HEK293 (cell line): ENCODE data around the gene C6orf89.

Source experiments
- AEBP2 ChIP-seq: fragments of 450-650 bp; formaldehyde crosslinking; IDR thresholded peaks from 2 replicates; pipeline ENCODE4 v1.5.1; 2016; ENCODE audit warnings: missing biosample characterization, missing genetic modification characterization, borderline replicate concordance
- GLI2 ChIP-seq: fragments of 450-650 bp; formaldehyde crosslinking; IDR thresholded peaks from 2 replicates; pipeline ENCODE4; 2017; ENCODE audit warnings: missing biosample characterization, missing genetic modification characterization, low read depth, borderline replicate concordance
- GLI4 ChIP-seq: fragments of 450-650 bp; formaldehyde crosslinking; IDR thresholded peaks from 2 replicates; pipeline ENCODE4 v1.5.1; 2016; ENCODE audit warnings: missing biosample characterization, missing genetic modification characterization
- KLF7 ChIP-seq: fragments of 450-650 bp; formaldehyde crosslinking; IDR thresholded peaks from 2 replicates; pipeline ENCODE4 v1.5.1; 2016; ENCODE audit warnings: missing biosample characterization, missing genetic modification characterization, borderline replicate concordance
- PRDM2 ChIP-seq: fragments of 450-650 bp; formaldehyde crosslinking; IDR thresholded peaks from 2 replicates; pipeline ENCODE4 v1.5.1; 2016; ENCODE audit warnings: missing biosample characterization, missing genetic modification characterization, borderline replicate concordance
- ZBTB11 ChIP-seq: fragments of 450-650 bp; formaldehyde crosslinking; conservative IDR thresholded peaks from 2 replicates; pipeline ENCODE4 v1.5.1; 2016; ENCODE audit warnings: low read depth, missing biosample characterization, missing genetic modification characterization
- ZNF132 ChIP-seq: fragments of 450-650 bp; formaldehyde crosslinking; IDR thresholded peaks from 2 replicates; pipeline ENCODE4 v1.5.1; 2017; ENCODE audit warnings: missing biosample characterization, missing genetic modification characterization, borderline replicate concordance
- ZNF169 ChIP-seq: fragments of 450-650 bp; formaldehyde crosslinking; IDR thresholded peaks from 2 replicates; pipeline ENCODE4 v1.5.1; 2016; ENCODE audit warnings: missing biosample characterization, missing genetic modification characterization
- ZNF24 ChIP-seq: fragments of 450-650 bp; formaldehyde crosslinking; IDR thresholded peaks from 2 replicates; pipeline ENCODE4 v1.5.1; 2016; ENCODE audit warnings: missing biosample characterization, missing genetic modification characterization
- ZNF280C ChIP-seq: fragments of 450-650 bp; formaldehyde crosslinking; IDR thresholded peaks from 2 replicates; pipeline ENCODE4 v1.5.1; 2016; ENCODE audit warnings: missing biosample characterization, missing genetic modification characterization
- ZNF302 ChIP-seq: fragments of 450-650 bp; formaldehyde crosslinking; IDR thresholded peaks from 2 replicates; pipeline ENCODE4 v1.5.1; 2016; ENCODE audit warnings: missing biosample characterization, missing genetic modification characterization, low read depth
- ZNF354C ChIP-seq: fragments of 450-650 bp; formaldehyde crosslinking; IDR thresholded peaks from 2 replicates; pipeline ENCODE4 v1.5.1; 2016; ENCODE audit warnings: missing biosample characterization, missing genetic modification characterization, low read depth, borderline replicate concordance
- ZNF391 ChIP-seq: fragments of 450-650 bp; formaldehyde crosslinking; IDR thresholded peaks from 2 replicates; pipeline ENCODE4 v1.5.1; 2016; ENCODE audit warnings: low read depth, missing biosample characterization, missing genetic modification characterization, borderline replicate concordance
- ZNF398 ChIP-seq: fragments of 450-650 bp; formaldehyde crosslinking; IDR thresholded peaks from 2 replicates; pipeline ENCODE4 v1.5.1; 2017; ENCODE audit warnings: missing biosample characterization, missing genetic modification characterization
- ZNF555 ChIP-seq: fragments of 450-650 bp; formaldehyde crosslinking; conservative IDR thresholded peaks from 2 replicates; pipeline ENCODE4 v1.5.1; 2017; ENCODE audit warnings: missing biosample characterization, mild to moderate bottlenecking, missing genetic modification characterization, inconsistent platforms
- ZNF580 ChIP-seq: fragments of 450-650 bp; formaldehyde crosslinking; IDR thresholded peaks from 2 replicates; pipeline ENCODE4 v1.5.1; 2016; ENCODE audit warnings: missing biosample characterization, missing genetic modification characterization
- ZNF704 ChIP-seq: fragments of 450-650 bp; formaldehyde crosslinking; IDR thresholded peaks from 2 replicates; pipeline ENCODE4 v1.5.1; 2016; ENCODE audit warnings: missing biosample characterization, missing genetic modification characterization
- ZNF707 ChIP-seq: fragments of 450-650 bp; formaldehyde crosslinking; IDR thresholded peaks from 2 replicates; pipeline ENCODE4 v1.5.1; 2016; ENCODE audit warnings: missing biosample characterization, missing genetic modification characterization
- ZSCAN16 ChIP-seq: fragments of 450-650 bp; formaldehyde crosslinking; IDR thresholded peaks from 2 replicates; pipeline ENCODE4 v1.5.1; 2016; ENCODE audit warnings: missing biosample characterization, missing genetic modification characterization

Gene C6orf89

GRCh38 chr6:36885461-36886401 lies at the start of gene C6orf89 (continued):
- TF ChIP-seq ZNF24 (tag by site-specific recombination) (peak; percentile 37), ZNF169 (tag by site-specific recombination) (no peak), ZNF354C (tag by site-specific recombination) (no peak), ZNF391 (no peak), GLI2 (no peak), ZSCAN16 (tag by site-specific recombination) (peak; percentile 75), ZNF707 (tag by site-specific recombination) (no peak), ZNF580 (tag by site-specific recombination) (peak; percentile 97), ZNF704 (tag by site-specific recombination) (no peak), ZNF132 (tag by site-specific recombination) (no peak), ZNF398 (tag by site-specific recombination) (peak; percentile 94), ZNF280C (tag by site-specific recombination) (no peak), KLF7 (tag by site-specific recombination) (peak; percentile 96), PRDM2 (tag by site-specific recombination) (no peak), AEBP2 (tag by site-specific recombination) (no peak), GLI4 (tag by site-specific recombination) (no peak), ZNF555 (tag by site-specific recombination) (no peak), ZNF302 (no peak), ZBTB11 (tag by site-specific recombination) (peak; percentile 98)
